GM12865 (cell line): ENCODE measurements around the gene ARHGEF2.
A peak's percentile ranks its signal among the peaks of the same experiment; 100 is the strongest.

Source experiments
- DNase-seq: peaks from one replicate; pipeline ENCODE4 v3.0.0; 2010; ENCODE audit warnings: low read depth
- H3K4me3 ChIP-seq: 2 replicates; pipeline ENCODE4 v1.5.1; 2011; ENCODE audit warnings: mild to moderate bottlenecking, low read depth, low read length, control low read depth
- CTCF ChIP-seq: IDR thresholded peaks from 2 replicates; pipeline ENCODE4 v1.5.1; 2011; ENCODE audit warnings: low read length, control low read depth, low read depth, inconsistent platforms; ENCODE audit not compliant: insufficient read depth; ENCODE audit errors: missing control alignments

The ARHGEF2 gene

GRCh38 chr1:156020293-156021092 lies 42.1 kb upstream of the ARHGEF2 start, which contains the start of gene SSR2:
TSS of gene SSR2 (minus strand) at chr1:156020951. CDS start at chr1:156020167, 784 bp downstream.
- peak within 1 kb of the TSS; percentile 89 for H3K4me3 ChIP-seq
- TF ChIP-seq CTCF, result no peak
- peak; percentile 94 for DNase-seq

GRCh38 chr1:156019946-156020292 lies 41.6 kb upstream of the ARHGEF2 start:
- DNase-seq, result no peak
- peak overlapping the region; percentile 89 for H3K4me3 ChIP-seq
- no peak for TF ChIP-seq CTCF

- TF ChIP-seq CTCF, result no peak
- H3K4me3 ChIP-seq, result no peak overlapping the region
These were observed 36.5 kb upstream of the ARHGEF2 start for GRCh38 chr1:156014829-156015228.

GRCh38 chr1:156012051-156012817 lies 33.9 kb upstream of the ARHGEF2 start:
- H3K4me3 ChIP-seq, result no peak overlapping the region
- DNase-seq, result peak; percentile 76

More at GRCh38 chr1:156014829-156015228, 36.5 kb upstream of the ARHGEF2 start:
- no peak for DNase-seq

GRCh38 chr1:156009404-156009803 lies 31.1 kb upstream of the ARHGEF2 start:
- no peak for DNase-seq
- no peak for TF ChIP-seq CTCF
- no peak overlapping the region for H3K4me3 ChIP-seq

More at GRCh38 chr1:156012051-156012817, 33.9 kb upstream of the ARHGEF2 start:
- no peak for TF ChIP-seq CTCF

- no peak for DNase-seq
- TF ChIP-seq CTCF, result no peak
- no peak overlapping the region for H3K4me3 ChIP-seq
These were observed 28.5 kb upstream of the ARHGEF2 start for GRCh38 chr1:156006666-156007376.
